SK-N-SH (cell line): ENCODE measurements around the gene CHAC1. TPM values are rescaled to one million over a fixed set of nuclear protein-coding genes. Genes with fewer than 3 reads are reported as not detected.

ENCODE experiments used
- CTCF ChIA-PET: fragments of 300-600, 350-600 bp; formaldehyde crosslinking; extraction: SDS; loops from one replicate; lab custom pipeline; 2021; lab: Yijun Ruan, JAX
- POLR2A ChIA-PET: fragments of 350-600 bp; sonication (Branson Sonifier 250); formaldehyde crosslinking; extraction: SDS; loops from one replicate; lab custom pipeline; 2020; ENCODE audit warnings: antibody characterized with exemption, inconsistent platforms; lab: Yijun Ruan, JAX
- DNase-seq: peaks from one replicate; pipeline ENCODE4 v3.0.0; 2012
- H2AFZ ChIP-seq: fragments of 200-600 bp; sonication (generic); 2 replicates; pipeline ENCODE4 v1.8.1; 2016; ENCODE audit warnings: antibody characterized with exemption, mild to moderate bottlenecking, low read depth
- H3F3A ChIP-seq: fragments of 200-600 bp; sonication (generic); replicated peaks from 2 replicates; pipeline ENCODE3; 2016; ENCODE audit warnings: antibody characterized with exemption, mild to moderate bottlenecking; ENCODE audit not compliant: insufficient read depth
- H3K27ac ChIP-seq, 2 experiments: fragments of 200-500 bp in 1 of 2; fragments of 200-600 bp in 1 of 2; sonication (Bioruptor generic) in 1 of 2; sonication (generic), shearing (Covaris generic) in 1 of 2; 2 replicates each; pipeline versions ENCODE4 v1.5.1 to v1.6.1; 2014 to 2016; ENCODE audit warnings: low read depth in 2 of 2, inconsistent platforms in 1 of 2, low read length in 1 of 2, mild to moderate bottlenecking in 1 of 2, mixed read lengths in 1 of 2
- H3K27me3 ChIP-seq: fragments of 200-600 bp; sonication (generic), shearing (Covaris generic); 2 replicates; pipeline ENCODE4 v1.6.1; 2016; ENCODE audit warnings: mixed run types; ENCODE audit not compliant: insufficient read depth
- H3K36me3 ChIP-seq, 2 experiments: fragments of 200-500 bp in 1 of 2; fragments of 200-600 bp in 1 of 2; sonication (Bioruptor generic) in 1 of 2; sonication (generic) in 1 of 2; replicated peaks in 1 of 2; 2 replicates each; pipeline versions ENCODE3 to v1.5.1; 2014 to 2016; ENCODE audit warnings: low read length in 1 of 2, mild to moderate bottlenecking in 1 of 2; ENCODE audit not compliant: insufficient read depth in 2 of 2, control insufficient read depth in 1 of 2
- H3K4me1 ChIP-seq, 2 experiments: fragments of 200-500 bp in 1 of 2; fragments of 200-600 bp in 1 of 2; sonication (Bioruptor generic) in 1 of 2; sonication (generic), shearing (Covaris generic) in 1 of 2; 2 replicates each; pipeline versions ENCODE4 v1.5.1 to v1.6.1; 2014 to 2016; ENCODE audit warnings: low read depth in 1 of 2, low read length in 1 of 2, mixed run types in 1 of 2; ENCODE audit not compliant: insufficient read depth in 2 of 2, control insufficient read depth in 1 of 2
- H3K4me2 ChIP-seq: fragments of 200-600 bp; sonication (generic), shearing (Covaris generic); 2 replicates; pipeline ENCODE4 v1.6.1; 2017; ENCODE audit warnings: mixed run types
- H3K4me3 ChIP-seq, 2 experiments: fragments of 200-500 bp in 1 of 2; fragments of 200-600 bp in 1 of 2; sonication (Bioruptor generic) in 1 of 2; sonication (generic), shearing (Covaris generic) in 1 of 2; 2 replicates each; pipeline versions ENCODE4 v1.5.1 to v1.8.1; 2014 to 2016; ENCODE audit warnings: low read depth in 2 of 2, inconsistent platforms in 1 of 2, low read length in 1 of 2, mild to moderate bottlenecking in 1 of 2, mixed read lengths in 1 of 2, moderate library complexity in 1 of 2
- H3K79me2 ChIP-seq: fragments of 200-600 bp; sonication (generic); 2 replicates; pipeline ENCODE4 v1.8.1; 2017; ENCODE audit warnings: mild to moderate bottlenecking; ENCODE audit not compliant: insufficient read depth
- H3K9ac ChIP-seq: fragments of 200-600 bp; sonication (generic); 2 replicates; pipeline ENCODE4 v1.6.1; 2017; ENCODE audit warnings: mixed run types
- H3K9me2 ChIP-seq: fragments of 200-600 bp; sonication (generic); 2 replicates; pipeline ENCODE4 v1.6.1; 2017; ENCODE audit warnings: mixed run types
- H3K9me3 ChIP-seq: fragments of 200-600 bp; sonication (generic); 2 replicates; pipeline ENCODE4 v1.6.1; 2017; ENCODE audit warnings: mixed run types, mild to moderate bottlenecking, moderate library complexity
- H4K20me1 ChIP-seq: fragments of 200-600 bp; sonication (generic); 2 replicates; pipeline ENCODE4 v1.6.1; 2017; ENCODE audit warnings: mild to moderate bottlenecking, mixed run types; ENCODE audit not compliant: insufficient read depth
- CTCF ChIP-seq: fragments of 200-600 bp; sonication (generic); IDR thresholded peaks from 2 replicates; pipeline ENCODE4 v1.6.1; 2017; ENCODE audit warnings: antibody characterized with exemption, mild to moderate bottlenecking, moderate library complexity
- ELF1 ChIP-seq: IDR thresholded peaks from 2 replicates; pipeline ENCODE4 v1.4.0; 2012
- FOXJ3 ChIP-seq: sonication (generic); formaldehyde crosslinking; IDR thresholded peaks from 2 replicates; pipeline ENCODE4 v1.5.1; 2020; ENCODE audit warnings: mild to moderate bottlenecking, missing genetic modification reagents
- FOXM1 ChIP-seq: IDR thresholded peaks from 2 replicates; pipeline ENCODE4 v1.4.0; 2012; ENCODE audit warnings: low read depth, mild to moderate bottlenecking
- GABPA ChIP-seq: IDR thresholded peaks from 2 replicates; pipeline ENCODE4 v1.4.0; 2012; ENCODE audit warnings: low read depth, mild to moderate bottlenecking
- GATA2 ChIP-seq: sonication (generic); formaldehyde crosslinking; IDR thresholded peaks from 2 replicates; pipeline ENCODE4 v1.5.0; 2020; ENCODE audit warnings: mild to moderate bottlenecking, missing genetic modification reagents
- IRF3 ChIP-seq: fragments of 150-350 bp; IDR thresholded peaks from 2 replicates; pipeline ENCODE4 v1.6.1; 2016; ENCODE audit warnings: mild to moderate bottlenecking, low read depth, low read length
- JUND ChIP-seq: IDR thresholded peaks from 2 replicates; pipeline ENCODE4 v1.4.0; 2012
- MXI1 ChIP-seq: IDR thresholded peaks from 2 replicates; pipeline ENCODE4 v1.6.1; 2012; ENCODE audit warnings: mild to moderate bottlenecking, low read depth, low read length, improper control_type of control experiment
- NFIC ChIP-seq: IDR thresholded peaks from 2 replicates; pipeline ENCODE4 v1.4.0; 2012; ENCODE audit warnings: borderline replicate concordance
- NRF1 ChIP-seq: IDR thresholded peaks from 2 replicates; pipeline ENCODE4 v1.6.1; 2012; ENCODE audit warnings: low read depth, mild to moderate bottlenecking, low read length
- PBX3 ChIP-seq: IDR thresholded peaks from 2 replicates; pipeline ENCODE4; 2012
- POLR2AphosphoS5 ChIP-seq: IDR thresholded peaks from 2 replicates; pipeline ENCODE4 v1.6.1; 2012; ENCODE audit warnings: low read depth, low read length
- RCOR1 ChIP-seq: fragments of 150-350 bp; IDR thresholded peaks from 2 replicates; pipeline ENCODE4 v1.6.1; 2017; ENCODE audit warnings: antibody characterized with exemption, low read length
- REST ChIP-seq: IDR thresholded peaks from 2 replicates; pipeline ENCODE4 v1.6.1; 2012; ENCODE audit warnings: mild to moderate bottlenecking, low read depth, low read length, moderate library complexity
- RFX5 ChIP-seq: IDR thresholded peaks from 2 replicates; pipeline ENCODE4 v1.6.1; 2012; ENCODE audit warnings: mild to moderate bottlenecking, improper control_type of control experiment, low read length
- RXRA ChIP-seq: IDR thresholded peaks from 2 replicates; pipeline ENCODE4 v1.4.0; 2012; ENCODE audit warnings: low read depth, mild to moderate bottlenecking, borderline replicate concordance
- SIN3A ChIP-seq: IDR thresholded peaks from 2 replicates; pipeline ENCODE4 v1.6.1; 2012; ENCODE audit warnings: low read depth, mild to moderate bottlenecking, low read length, moderate library complexity, borderline replicate concordance
- TCF12 ChIP-seq: IDR thresholded peaks from 2 replicates; pipeline ENCODE4 v1.4.0; 2012
- USF1 ChIP-seq: IDR thresholded peaks from 2 replicates; pipeline ENCODE4 v1.4.0; 2012; ENCODE audit warnings: low read depth, borderline replicate concordance
- YY1 ChIP-seq: IDR thresholded peaks from 2 replicates; pipeline ENCODE4 v1.4.0; 2012; ENCODE audit warnings: low read depth, mild to moderate bottlenecking
- ZBTB33 ChIP-seq: IDR thresholded peaks from 2 replicates; pipeline ENCODE4 v1.4.0; 2012; ENCODE audit warnings: low read depth, borderline replicate concordance
- WGBS: methylation state at CpG from one replicate; pipeline ENCODE4 v1.1.6; 2017; ENCODE audit warnings: low lambda C conversion rate; 5-methylcytosine and 5-hydroxymethylcytosine counted together
- polyA plus RNA-seq, 3 experiments: library from polyadenylated mRNA; depleted of rRNA; stranded (reverse); fragments of >200 nt; gene quantifications; 2 replicates each; pipeline ENCODE4 v1.2.3, GENCODE V29; 2012

The CHAC1 gene
- polyA plus RNA-seq (2012; rRNA removed), result 9.3 and 12.3 TPM in 2 replicates
- 4.5 and 6.0 TPM in 2 replicates for polyA plus RNA-seq (2012; cell fraction: cytosol; rRNA removed)
- 8.1 and 10.9 TPM in 2 replicates for polyA plus RNA-seq (2012; cell fraction: nucleus; rRNA removed)

- peak; percentile 100 for DNase-seq
- under 1% methylated on average over 15 of the region's 72 CpGs for WGBS
- no peaks in the 10 kb centered on the region for H3K36me3 ChIP-seq
- H4K20me1 ChIP-seq, result peaks cover 21% of the 10 kb centered on the region
- peak within 1 kb of the TSS; percentile 77 for H3K4me2 ChIP-seq
- peaks cover 17% of the 10 kb centered on the region for H3K79me2 ChIP-seq
- peak within 1 kb of the TSS; percentile 74 to 93 for H3K27ac ChIP-seq
- H3F3A ChIP-seq, result no peaks in the 10 kb centered on the region
- H3K4me3 ChIP-seq, result peak within 1 kb of the TSS; percentile 76 to 90
- no peaks in the 10 kb centered on the region for H3K27me3 ChIP-seq
- no peaks in the 10 kb centered on the region for H3K9me3 ChIP-seq
- CTCF ChIA-PET, result interaction anchor here (0.8 to 7.2 kb wide), 10 partner anchors 11 to 277 kb away, joined by 3 to 66 read pairs (median 6); partner anchors contain the start of genes CHP1 and EXD1
- H2AFZ ChIP-seq, result peak within 1 kb of the TSS; percentile 78
- POLR2A ChIA-PET, result interaction anchor here (0.5 to 5.1 kb wide), 12 partner anchors 8 to 196 kb away, joined by 3 to 47 read pairs (median 3); partner anchors contain the start of gene INO80
- H3K9ac ChIP-seq, result peak within 1 kb of the TSS; percentile 75
- no peaks in the 10 kb centered on the region for H3K9me2 ChIP-seq
- peaks cover 18 to 41% of the 10 kb centered on the region in 2 experiments; a peak in 3 of 4 replicates for H3K4me1 ChIP-seq
- peak; percentile 87 for TF ChIP-seq PBX3
- TF ChIP-seq CTCF, result no peak
- no peak for TF ChIP-seq GATA2 (CRISPR knock-in tag)
- no peak for TF ChIP-seq ZBTB33
- TF ChIP-seq REST, result no peak
- TF ChIP-seq NFIC, result no peak
- TF ChIP-seq SIN3A, result peak; percentile 90; the same call in 1 of the 2 replicates
- no peak for TF ChIP-seq FOXJ3 (CRISPR knock-in tag)
- TF ChIP-seq RFX5, result peak; percentile 92
- TF ChIP-seq RXRA, result no peak
- 0 out of 2 replicates have a peak, but pooled peaks have one; percentile 30 for TF ChIP-seq USF1
- TF ChIP-seq JUND, result no peak
- no peak for TF ChIP-seq YY1
- peak; percentile 78 for TF ChIP-seq MXI1
- TF ChIP-seq RCOR1, result no peak
- peak; percentile 28; the same call in 1 of the 2 replicates for TF ChIP-seq IRF3
- peak; percentile 9; the same call in 1 of the 2 replicates for TF ChIP-seq TCF12
- no peak for TF ChIP-seq NRF1
- no peak for TF ChIP-seq FOXM1
- peak; percentile 91; the same call in 1 of the 2 replicates for TF ChIP-seq POLR2AphosphoS5
- TF ChIP-seq GABPA, result no peak
- no peak for TF ChIP-seq ELF1
These were observed at the start of gene CHAC1 for GRCh38 chr15:40952901-40953712. CHAC1 (plus strand) TSS chr15:40953471; CDS start chr15:40953584, 113 bp downstream.
